ENCODE measurements around the gene OPN1MW3.
"Not testable (repeated sequence)": the region's sequence is repeated elsewhere in the genome, so short reads cannot be mapped to it uniquely, and the experiment has no call there.

OPN1MW3 gene

GRCh38 chrX:154257282-154257681 is at the start of gene OPN1MW3:
OPN1MW3 (plus strand) TSS chrX:154257582; CDS start chrX:154257620, 38 bp downstream.
- not testable (repeated sequence) for DNase-seq

DNA sequence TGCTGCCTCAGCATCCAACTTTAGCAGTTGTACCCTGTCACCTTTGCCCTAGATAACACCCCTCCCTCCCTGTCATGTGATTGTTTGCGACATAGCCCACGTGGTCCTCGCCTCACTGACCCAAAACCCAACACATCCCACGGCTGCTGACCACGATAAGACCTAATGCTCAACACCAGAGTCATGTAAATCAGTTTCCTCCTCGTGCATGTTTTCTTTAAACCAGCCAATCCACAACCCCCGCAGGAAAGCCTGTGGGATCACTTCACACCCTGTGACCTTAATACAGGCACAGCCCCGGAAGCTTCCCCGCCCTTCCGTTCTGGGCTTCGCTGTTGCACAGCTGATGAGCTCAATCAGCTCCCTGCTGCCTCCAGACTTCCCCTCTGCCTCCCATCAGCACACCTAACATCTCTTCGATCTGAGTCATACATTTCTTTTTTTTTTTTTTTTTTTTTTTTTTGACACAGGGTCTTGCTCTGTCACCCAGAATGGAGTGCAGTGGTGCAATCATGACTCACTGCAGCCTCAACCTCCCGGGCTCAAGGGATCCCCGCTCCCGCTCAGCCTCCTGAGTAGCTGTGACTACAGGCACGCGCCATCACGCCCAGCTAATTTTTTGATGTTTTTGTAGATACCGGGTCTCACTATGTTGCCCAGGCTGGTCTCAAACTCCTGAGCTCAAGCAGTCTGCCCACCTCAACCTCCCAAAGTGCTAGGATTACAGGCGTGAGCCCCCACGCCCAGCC is 47.5 kb upstream of the OPN1MW3 start:
- not testable (repeated sequence) for DNase-seq

DNA sequence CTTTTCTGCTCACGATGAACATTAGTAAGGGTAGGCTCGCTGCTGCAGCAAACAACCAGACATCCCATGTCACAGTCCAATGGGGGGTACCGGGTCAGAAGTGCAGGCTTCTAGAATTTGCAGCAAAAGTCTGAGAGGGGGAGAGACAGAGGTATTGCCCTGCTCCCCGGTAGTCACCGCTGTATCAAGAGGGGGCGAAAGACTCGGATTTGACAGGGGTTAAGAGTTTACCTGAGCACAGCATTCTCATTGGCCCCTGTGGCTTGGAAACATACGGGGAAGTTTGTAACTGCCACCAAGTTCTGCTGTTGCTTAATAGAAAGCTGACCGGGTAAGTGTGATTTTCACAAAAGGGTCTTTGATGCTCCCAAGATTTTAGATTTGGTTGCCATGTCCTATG is 46.3 kb upstream of the OPN1MW3 start:
- DNase-seq: not testable (repeated sequence)

GRCh38 chrX:154211499-154211898 is 45.9 kb upstream of the OPN1MW3 start:
- DNase-seq: not testable (repeated sequence)

DNA sequence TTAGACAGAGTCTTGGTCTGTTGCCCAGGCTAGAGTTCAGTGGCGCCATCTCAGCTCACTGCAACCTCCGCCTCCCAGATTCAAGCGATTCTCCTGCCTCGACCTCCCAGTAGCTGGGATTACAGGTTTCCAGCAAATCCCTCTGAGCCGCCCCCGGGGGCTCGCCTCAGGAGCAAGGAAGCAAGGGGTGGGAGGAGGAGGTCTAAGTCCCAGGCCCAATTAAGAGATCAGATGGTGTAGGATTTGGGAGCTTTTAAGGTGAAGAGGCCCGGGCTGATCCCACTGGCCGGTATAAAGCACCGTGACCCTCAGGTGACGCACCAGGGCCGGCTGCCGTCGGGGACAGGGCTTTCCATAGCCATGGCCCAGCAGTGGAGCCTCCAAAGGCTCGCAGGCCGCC is 37.9 kb upstream of the OPN1MW3 start, which contains the start of gene OPN1MW2:
TSS of gene OPN1MW2 (plus strand) at position 301 of the 400 bp plus-strand sequence. CDS start at position 361, 60 bp downstream.
- DNase-seq: not testable (repeated sequence)

DNA sequence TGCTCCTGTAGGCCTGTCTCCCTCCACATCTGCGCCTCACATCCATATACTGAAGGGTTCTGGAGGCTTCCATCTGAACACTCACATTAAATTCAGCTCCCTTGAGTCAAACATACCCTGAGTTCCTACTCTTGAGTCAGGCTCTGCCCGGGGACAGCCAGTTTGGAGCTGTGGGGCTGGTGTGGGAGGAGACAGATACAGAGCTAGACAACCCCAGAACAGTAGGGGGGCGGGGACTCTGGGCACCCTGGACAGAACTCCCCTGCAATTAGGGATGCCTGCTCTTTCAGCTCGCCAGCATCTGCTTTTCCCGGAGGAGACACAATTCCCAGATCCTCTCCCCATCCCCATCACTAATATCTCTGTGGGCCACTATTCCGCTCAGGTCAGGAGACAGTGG is 32.1 kb upstream of the OPN1MW3 start:
- DNase-seq: not testable (repeated sequence)

DNA sequence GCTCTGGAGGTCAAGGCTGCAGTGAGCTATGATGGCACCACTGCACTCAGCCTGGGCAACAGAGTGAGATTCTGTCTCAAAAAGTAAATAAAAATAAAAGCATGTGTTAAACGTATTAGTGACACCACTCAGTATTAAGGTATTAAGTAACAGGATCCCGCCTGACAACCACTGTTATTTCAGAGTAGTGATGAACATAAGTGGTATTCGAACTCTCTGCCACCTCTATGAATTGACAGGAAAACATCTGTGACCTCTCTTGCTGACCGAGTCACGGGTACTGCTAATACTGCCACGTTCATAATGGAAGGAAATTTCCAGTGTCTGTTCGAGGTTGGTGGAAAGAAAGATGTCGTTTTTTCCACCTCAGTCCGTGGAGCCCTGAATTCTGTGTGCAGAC is 30.7 kb upstream of the OPN1MW3 start:
- not testable (repeated sequence) for DNase-seq

DNA sequence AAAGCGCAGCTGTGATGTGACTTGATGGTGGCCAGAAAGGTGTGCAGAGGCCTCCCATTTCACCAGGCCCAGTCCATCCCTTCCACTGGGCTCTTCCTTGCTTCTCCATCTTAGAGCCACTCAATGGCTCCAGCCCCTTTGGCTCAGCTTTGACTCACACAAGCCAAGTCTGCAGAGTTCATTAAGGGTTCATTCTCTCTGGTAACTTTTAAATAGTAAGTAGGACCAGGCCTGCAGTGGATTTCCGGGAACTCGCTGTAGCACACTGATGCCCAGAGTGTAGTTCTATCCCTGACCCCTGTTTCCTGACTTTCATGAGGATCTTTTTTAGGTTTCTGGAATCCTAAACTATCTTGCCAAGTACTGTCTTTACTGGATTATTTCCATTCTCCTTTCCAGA is 25.9 kb upstream of the OPN1MW3 start:
- DNase-seq: not testable (repeated sequence)

DNA sequence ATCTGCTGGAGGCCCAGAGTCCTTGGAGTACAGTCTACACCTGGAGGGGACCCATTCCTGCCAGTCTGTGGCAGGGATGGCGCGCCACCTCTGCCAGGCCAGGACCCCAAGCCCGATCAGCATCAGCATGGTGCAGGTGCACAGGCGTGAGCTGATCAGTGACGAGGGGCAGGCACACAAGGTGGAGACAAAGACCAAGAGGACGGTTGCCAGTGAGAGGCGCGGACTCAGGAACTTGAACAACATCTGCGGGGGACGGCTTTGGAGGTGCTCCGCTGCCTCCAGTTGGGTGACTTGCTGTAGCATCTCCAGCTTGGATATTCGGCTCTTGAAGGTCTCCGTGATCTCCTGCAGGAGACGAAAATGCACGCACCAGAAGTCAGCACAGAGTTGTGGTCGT is 23.8 kb upstream of the OPN1MW3 start:
- not testable (repeated sequence) for DNase-seq

DNA sequence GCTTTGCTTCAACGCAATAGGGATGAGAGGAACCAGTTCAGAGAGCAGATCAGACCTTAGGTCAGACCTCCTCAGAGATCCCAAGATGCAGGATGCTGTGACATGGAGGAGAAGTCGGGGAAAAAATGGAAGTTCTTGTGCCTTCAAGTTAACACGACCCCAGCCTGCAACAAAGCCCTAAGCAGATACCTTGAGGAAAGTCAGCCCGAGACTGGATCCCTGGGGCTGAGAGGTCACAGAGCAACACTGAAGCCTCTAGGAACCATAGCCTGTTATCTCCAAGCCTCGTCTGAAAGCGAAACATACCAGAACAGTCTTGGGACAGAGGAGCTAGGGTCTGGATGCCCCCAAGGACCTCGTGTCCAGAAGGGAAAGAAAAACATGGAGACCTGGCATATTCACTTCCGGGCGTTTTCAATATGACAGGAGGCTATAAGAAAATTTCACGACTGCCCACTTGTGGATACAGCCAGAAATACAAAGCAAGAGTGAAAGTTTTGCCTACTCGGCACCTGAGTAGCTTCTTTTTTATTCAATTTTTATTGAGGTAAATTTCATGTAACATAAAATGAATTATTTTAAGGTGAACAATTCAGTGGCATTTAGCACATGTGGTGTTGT is 18.3 kb upstream of the OPN1MW3 start:
- DNase-seq: not testable (repeated sequence)

DNA sequence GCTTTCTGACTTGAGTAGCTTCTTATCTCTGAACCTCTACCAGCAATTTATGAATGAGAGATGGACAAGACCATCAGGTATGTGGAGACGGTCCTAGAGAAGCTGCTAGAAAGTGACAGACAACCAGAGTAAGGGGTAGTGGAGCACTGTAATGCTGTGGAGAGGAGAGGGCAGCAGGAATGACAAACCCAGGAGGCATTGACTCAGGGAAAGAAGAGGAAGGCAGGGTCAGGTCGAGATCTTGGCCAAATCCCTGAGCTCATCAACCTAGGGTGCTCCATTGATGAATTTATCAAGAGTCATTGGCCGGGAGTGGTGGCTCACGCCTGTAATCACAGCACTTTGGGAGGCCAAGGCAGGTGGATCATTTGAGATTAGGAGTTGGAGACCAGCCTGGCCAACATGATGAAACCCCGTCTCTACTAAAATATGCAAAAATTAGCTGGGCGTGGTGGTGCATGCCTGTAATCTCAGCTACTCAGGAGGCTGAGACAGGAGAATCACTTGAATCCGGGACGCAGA is 17.3 kb upstream of the OPN1MW3 start:
- DNase-seq: not testable (repeated sequence)

DNA sequence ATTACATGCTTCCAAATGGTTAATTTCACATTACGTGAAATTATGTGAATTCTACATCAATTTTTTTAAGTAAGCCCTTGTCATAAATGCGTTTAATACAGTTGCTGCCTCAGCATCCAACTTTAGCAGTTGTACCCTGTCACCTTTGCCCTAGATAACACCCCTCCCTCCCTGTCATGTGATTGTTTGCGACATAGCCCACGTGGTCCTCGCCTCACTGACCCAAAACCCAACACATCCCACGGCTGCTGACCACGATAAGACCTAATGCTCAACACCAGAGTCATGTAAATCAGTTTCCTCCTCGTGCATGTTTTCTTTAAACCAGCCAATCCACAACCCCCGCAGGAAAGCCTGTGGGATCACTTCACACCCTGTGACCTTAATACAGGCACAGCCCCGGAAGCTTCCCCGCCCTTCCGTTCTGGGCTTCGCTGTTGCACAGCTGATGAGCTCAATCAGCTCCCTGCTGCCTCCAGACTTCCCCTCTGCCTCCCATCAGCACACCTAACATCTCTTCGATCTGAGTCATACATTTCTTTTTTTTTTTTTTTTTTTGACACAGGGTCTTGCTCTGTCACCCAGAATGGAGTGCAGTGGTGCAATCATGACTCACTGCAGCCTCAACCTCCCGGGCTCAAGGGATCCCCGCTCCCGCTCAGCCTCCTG is 9.9 kb upstream of the OPN1MW3 start:
- not testable (repeated sequence) for DNase-seq

DNA sequence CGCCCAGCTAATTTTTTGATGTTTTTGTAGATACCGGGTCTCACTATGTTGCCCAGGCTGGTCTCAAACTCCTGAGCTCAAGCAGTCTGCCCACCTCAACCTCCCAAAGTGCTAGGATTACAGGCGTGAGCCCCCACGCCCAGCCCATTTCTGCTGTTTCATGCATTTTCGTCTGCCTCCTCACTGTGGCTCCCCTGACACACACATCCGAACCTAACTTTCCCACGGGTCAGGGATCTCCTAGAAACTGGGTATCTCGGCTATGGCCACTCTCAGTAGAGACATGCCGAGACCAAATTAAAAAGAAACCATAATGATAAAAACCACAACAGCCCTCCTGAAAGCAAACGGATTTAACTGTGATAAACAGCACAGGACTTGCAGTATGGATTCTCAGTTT is 9.3 kb upstream of the OPN1MW3 start:
- not testable (repeated sequence) for DNase-seq

GRCh38 chrX:154258711-154259110 is 1.3 kb downstream of the OPN1MW3 start:
- not testable (repeated sequence) for DNase-seq

DNA sequence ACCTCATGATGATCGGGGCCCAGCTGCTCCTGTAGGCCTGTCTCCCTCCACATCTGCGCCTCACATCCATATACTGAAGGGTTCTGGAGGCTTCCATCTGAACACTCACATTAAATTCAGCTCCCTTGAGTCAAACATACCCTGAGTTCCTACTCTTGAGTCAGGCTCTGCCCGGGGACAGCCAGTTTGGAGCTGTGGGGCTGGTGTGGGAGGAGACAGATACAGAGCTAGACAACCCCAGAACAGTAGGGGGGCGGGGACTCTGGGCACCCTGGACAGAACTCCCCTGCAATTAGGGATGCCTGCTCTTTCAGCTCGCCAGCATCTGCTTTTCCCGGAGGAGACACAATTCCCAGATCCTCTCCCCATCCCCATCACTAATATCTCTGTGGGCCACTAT is 5.7 kb downstream of the OPN1MW3 start:
- DNase-seq: not testable (repeated sequence)

DNA sequence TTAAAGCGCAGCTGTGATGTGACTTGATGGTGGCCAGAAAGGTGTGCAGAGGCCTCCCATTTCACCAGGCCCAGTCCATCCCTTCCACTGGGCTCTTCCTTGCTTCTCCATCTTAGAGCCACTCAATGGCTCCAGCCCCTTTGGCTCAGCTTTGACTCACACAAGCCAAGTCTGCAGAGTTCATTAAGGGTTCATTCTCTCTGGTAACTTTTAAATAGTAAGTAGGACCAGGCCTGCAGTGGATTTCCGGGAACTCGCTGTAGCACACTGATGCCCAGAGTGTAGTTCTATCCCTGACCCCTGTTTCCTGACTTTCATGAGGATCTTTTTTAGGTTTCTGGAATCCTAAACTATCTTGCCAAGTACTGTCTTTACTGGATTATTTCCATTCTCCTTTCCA is 11.9 kb downstream of the OPN1MW3 start:
- not testable (repeated sequence) for DNase-seq

DNA sequence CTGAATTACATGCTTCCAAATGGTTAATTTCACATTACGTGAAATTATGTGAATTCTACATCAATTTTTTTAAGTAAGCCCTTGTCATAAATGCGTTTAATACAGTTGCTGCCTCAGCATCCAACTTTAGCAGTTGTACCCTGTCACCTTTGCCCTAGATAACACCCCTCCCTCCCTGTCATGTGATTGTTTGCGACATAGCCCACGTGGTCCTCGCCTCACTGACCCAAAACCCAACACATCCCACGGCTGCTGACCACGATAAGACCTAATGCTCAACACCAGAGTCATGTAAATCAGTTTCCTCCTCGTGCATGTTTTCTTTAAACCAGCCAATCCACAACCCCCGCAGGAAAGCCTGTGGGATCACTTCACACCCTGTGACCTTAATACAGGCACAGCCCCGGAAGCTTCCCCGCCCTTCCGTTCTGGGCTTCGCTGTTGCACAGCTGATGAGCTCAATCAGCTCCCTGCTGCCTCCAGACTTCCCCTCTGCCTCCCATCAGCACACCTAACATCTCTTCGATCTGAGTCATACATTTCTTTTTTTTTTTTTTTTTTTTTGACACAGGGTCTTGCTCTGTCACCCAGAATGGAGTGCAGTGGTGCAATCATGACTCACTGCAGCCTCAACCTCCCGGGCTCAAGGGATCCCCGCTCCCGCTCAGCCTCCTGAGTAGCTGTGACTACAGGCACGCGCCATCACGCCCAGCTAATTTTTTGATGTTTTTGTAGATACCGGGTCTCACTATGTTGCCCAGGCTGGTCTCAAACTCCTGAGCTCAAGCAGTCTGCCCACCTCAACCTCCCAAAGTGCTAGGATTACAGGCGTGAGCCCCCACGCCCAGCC is 27.3 kb downstream of the OPN1MW3 start:
- not testable (repeated sequence) for DNase-seq

DNA sequence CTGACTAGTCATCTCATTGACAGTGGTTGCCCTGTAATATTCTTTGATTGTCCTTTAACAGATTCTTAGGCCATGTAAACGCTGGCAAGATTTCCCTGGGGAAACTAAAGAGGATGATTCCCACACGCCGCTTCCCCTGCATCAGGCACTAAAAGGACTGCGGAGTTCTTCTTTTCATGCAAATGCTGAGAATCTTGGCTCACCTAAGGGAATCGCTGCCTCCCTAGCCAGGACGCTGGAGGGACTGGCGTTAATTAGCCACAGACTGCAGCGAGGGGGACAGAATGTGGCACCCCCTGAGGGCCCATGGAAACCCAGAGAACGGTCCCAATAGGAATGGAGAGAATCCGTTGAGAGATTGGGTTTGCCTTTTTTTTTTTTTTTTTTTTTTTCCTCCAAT is 29.0 kb downstream of the OPN1MW3 start:
- not testable (repeated sequence) for DNase-seq

DNA sequence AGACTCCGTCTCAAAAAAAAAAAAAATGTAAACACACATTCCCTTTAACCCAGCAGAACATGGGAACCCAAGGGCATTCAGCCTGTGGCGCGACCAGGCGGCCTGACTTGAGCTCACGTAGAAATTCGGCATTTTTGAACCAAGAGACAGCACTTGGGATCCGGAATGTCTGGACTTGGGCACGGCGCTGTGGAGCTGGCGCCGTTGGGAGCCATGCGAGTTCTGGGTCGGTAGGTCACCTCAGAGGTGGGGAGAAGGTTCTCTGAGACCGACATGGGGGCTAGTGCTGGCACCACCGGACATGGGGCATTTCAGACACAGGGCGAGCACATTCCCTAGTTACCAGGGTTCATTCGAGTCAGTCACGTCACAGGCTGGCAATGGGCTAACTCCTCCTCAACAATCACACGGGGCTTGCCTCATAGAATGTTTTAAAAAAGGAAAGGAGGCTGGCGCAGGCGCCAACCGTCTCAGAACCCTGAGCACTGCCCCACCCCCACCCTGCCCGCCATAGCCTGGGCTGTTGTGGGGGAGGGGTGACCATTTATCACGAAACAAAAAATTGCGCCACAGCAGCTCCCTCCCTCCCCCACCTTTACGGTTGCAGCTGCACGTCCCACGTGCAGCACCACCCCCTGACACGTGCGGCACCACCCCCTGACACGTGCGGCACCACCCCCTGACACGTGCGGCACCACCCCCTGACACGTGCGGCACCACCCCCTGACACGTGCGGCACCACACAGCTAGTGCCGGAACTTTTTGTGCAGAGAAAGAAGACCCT is 37.6 kb downstream of the OPN1MW3 start, which contains the start of gene TEX28:
TSS of gene TEX28 (minus strand) at position 334 of the 784 bp plus-strand sequence. CDS start 3,007 bp downstream, outside the sequence.
- DNase-seq: no peak

GRCh38 chrX:154295664-154296310 is 38.4 kb downstream of the OPN1MW3 start, which contains the start of gene TKTL1:
TKTL1 (plus strand) TSS chrX:154295795; CDS start chrX:154295860, 65 bp downstream.
- no peak for DNase-seq

DNA sequence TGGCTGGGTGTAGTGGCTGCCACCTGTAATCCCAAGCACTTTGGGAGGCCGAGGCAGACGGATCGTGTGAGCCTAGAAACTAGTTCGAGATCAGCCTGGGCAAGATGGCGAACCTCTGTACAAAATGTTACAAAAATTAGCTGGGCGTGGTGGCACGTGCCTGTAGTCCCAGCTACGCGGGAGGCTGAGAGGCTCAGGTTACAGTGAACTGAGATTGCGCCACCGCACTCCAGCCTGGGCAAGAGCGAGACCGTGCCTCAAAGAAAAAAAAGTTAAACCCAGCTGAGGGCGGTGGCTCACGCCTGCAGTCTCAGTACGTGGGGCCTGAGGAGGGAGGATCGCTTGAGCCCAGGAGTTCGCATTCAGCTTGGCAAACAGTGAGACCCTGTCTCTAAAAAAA is 39.3 kb downstream of the OPN1MW3 start:
- DNase-seq: no peak
